Retinal pigment epithelial cell (primary cell): ENCODE measurements around the gene PCDHB5.
"Not testable (repeated sequence)": the region's sequence is repeated elsewhere in the genome, so short reads cannot be mapped to it uniquely, and the experiment has no call there.

ENCODE experiments used
- DNase-seq: peaks from one replicate; pipeline ENCODE4 v3.0.0-alpha.2; 2010; ENCODE audit warnings: low read depth
- H3K4me3 ChIP-seq: 2 replicates; pipeline ENCODE4 v1.5.1; 2011; ENCODE audit warnings: mild to moderate bottlenecking, low read length, control low read depth, moderate library complexity
- CTCF ChIP-seq: conservative IDR thresholded peaks from 2 replicates; pipeline ENCODE4 v1.5.1; 2011; ENCODE audit warnings: low read depth, low read length, control low read depth, inconsistent platforms

PCDHB5 gene

GRCh38 chr5:141105350-141105749 is 29.7 kb upstream of the PCDHB5 start:
- no peak for TF ChIP-seq CTCF
- no peak for DNase-seq
- no peak overlapping the region for H3K4me3 ChIP-seq

GRCh38 chr5:141119250-141119649 is 15.8 kb upstream of the PCDHB5 start:
- no peak for DNase-seq
- TF ChIP-seq CTCF, result no peak
- no peak overlapping the region for H3K4me3 ChIP-seq

- TF ChIP-seq CTCF, result no peak
- no peak within 1 kb of the TSS for H3K4me3 ChIP-seq
- no peak for DNase-seq
Observed at GRCh38 chr5:141121563-141121962, 13.4 kb upstream of the PCDHB5 start, which contains the start of gene PCDHB4. Gene PCDHB4 (plus strand): TSS chr5:141121818. CDS start chr5:141121999, 181 bp downstream.

- DNase-seq, result no peak
- no peak overlapping the region for H3K4me3 ChIP-seq
Observed at GRCh38 chr5:141121985-141122384, 13.0 kb upstream of the PCDHB5 start.

GRCh38 chr5:141123396-141124135 is 11.4 kb upstream of the PCDHB5 start:
- DNase-seq, H3K4me3 ChIP-seq: not testable (repeated sequence)

More at GRCh38 chr5:141121985-141122384, 13.0 kb upstream of the PCDHB5 start:
- no peak for TF ChIP-seq CTCF

- H3K4me3 ChIP-seq, result no peak overlapping the region
- TF ChIP-seq CTCF, result no peak
- no peak for DNase-seq
Observed at GRCh38 chr5:141127305-141127704, 7.7 kb upstream of the PCDHB5 start.

- H3K4me3 ChIP-seq, result no peak overlapping the region
- TF ChIP-seq CTCF, result no peak
- no peak for DNase-seq
Observed at GRCh38 chr5:141135718-141136266, 786 bp downstream of the PCDHB5 start.

- not testable (repeated sequence) for H3K4me3 ChIP-seq, DNase-seq
Observed at GRCh38 chr5:141137346-141137745, 2.3 kb downstream of the PCDHB5 start.
